NCI-H774 (cell line): ENCODE results near the gene CD226.
"Not testable (repeated sequence)": the region's sequence is repeated elsewhere in the genome, so short reads cannot be mapped to it uniquely, and the experiment has no call there.

Experiments
- DNase-seq: peaks from one replicate; lab custom pipeline; 2025; lab: John Stamatoyannopoulos, UW

Gene CD226

GRCh38 chr18:69956665-69957620 lies 9.3 kb upstream of the CD226 start:
- DNase-seq = no peak

GRCh38 chr18:69956057-69956456 lies 8.4 kb upstream of the CD226 start:
- DNase-seq = no peak

GRCh38 chr18:69954719-69955480 lies 7.2 kb upstream of the CD226 start:
- no peak for DNase-seq

GRCh38 chr18:69953191-69953590 lies 5.5 kb upstream of the CD226 start:
- DNase-seq = no peak

GRCh38 chr18:69951182-69951581 lies 3.5 kb upstream of the CD226 start:
- no peak for DNase-seq

- DNase-seq = no peak
Observed at GRCh38 chr18:69949538-69949936, 1.9 kb upstream of the CD226 start.

GRCh38 chr18:69948919-69949537 lies 1.4 kb upstream of the CD226 start:
- DNase-seq = no peak

- DNase-seq = no peak
Observed at GRCh38 chr18:69948256-69948655, 583 bp upstream of the CD226 start.

- DNase-seq = no peak
Observed at GRCh38 chr18:69946608-69947155, 991 bp downstream of the CD226 start.

GRCh38 chr18:69945220-69946114 lies 2.2 kb downstream of the CD226 start:
- no peak for DNase-seq

- no peak for DNase-seq
Observed at GRCh38 chr18:69944436-69944835, 3.2 kb downstream of the CD226 start.

- no peak for DNase-seq
Observed at GRCh38 chr18:69943021-69943420, 4.7 kb downstream of the CD226 start.

- no peak for DNase-seq
Observed at GRCh38 chr18:69941183-69941582, 6.5 kb downstream of the CD226 start.

GRCh38 chr18:69939812-69940211 lies 7.9 kb downstream of the CD226 start:
- not testable (repeated sequence) for DNase-seq

- DNase-seq = no peak
Observed at GRCh38 chr18:69936191-69936558, 11.5 kb downstream of the CD226 start.

GRCh38 chr18:69935319-69936190 lies 12.1 kb downstream of the CD226 start:
- no peak for DNase-seq

GRCh38 chr18:69934601-69935265 lies 12.9 kb downstream of the CD226 start:
- DNase-seq = no peak

GRCh38 chr18:69929041-69929774 lies 18.5 kb downstream of the CD226 start:
- DNase-seq = no peak

GRCh38 chr18:69916412-69916811 lies 31.3 kb downstream of the CD226 start:
- DNase-seq = no peak
